ENCODE measurements around the gene TMEM178B. TPM values are rescaled to one million over a fixed set of nuclear protein-coding genes. Genes with fewer than 3 reads are reported as not detected.

Gene TMEM178B
- polyA plus RNA-seq, 1 donor from 2014 or later: 40.7 TPM

GRCh38 chr7:141408440-141408839, 334.6 kb downstream of the TMEM178B start:
- Histone ChIP-seq H3K36me3 (ENCODE audit: insufficient read depth, low read length) (peaks cover 4% of the 10 kb centered on the region), H3K4me3 (ENCODE audit: low read length) (no peak overlapping the region), H3K79me2 (replicated peaks; ENCODE audit: insufficient read depth, low read length) (peaks cover 11% of the 10 kb centered on the region), H3K27me3 (ENCODE audit: insufficient read depth, low read depth, low read length) (no peaks in the 10 kb centered on the region), H3K9ac (ENCODE audit: low read length) (no peak overlapping the region), H3K9me2 (ENCODE audit: insufficient read depth, low read length) (no peaks in the 10 kb centered on the region), H3K4me2 (ENCODE audit: low read length) (no peak overlapping the region), H3K9me3 (ENCODE audit: low read length) (no peaks in the 10 kb centered on the region), H2AFZ (ENCODE audit: low read depth, low read length) (no peak overlapping the region), H3K27ac (ENCODE audit: low read length) (no peak overlapping the region), H3F3A (ENCODE audit: insufficient read depth, low read length, poor library complexity, severe bottlenecking) (no peaks in the 10 kb centered on the region), H4K20me1 (ENCODE audit: insufficient read depth) (no peaks in the 10 kb centered on the region)
- TF ChIP-seq EZH2 (IDR thresholded peaks at IDR 0.05; ENCODE audit: borderline replicate concordance, insufficient read depth, low read length, poor library complexity, severe bottlenecking) (no peak), RAD21 (conservative IDR thresholded peaks at IDR 0.05) (no peak), REST (IDR thresholded peaks at IDR 0.05; ENCODE audit: borderline replicate concordance) (no peak), CTCF (IDR thresholded peaks at IDR 0.05; ENCODE audit: poor library complexity, severe bottlenecking) (no peak), SMC3 (conservative IDR thresholded peaks at IDR 0.05; ENCODE audit: poor library complexity) (no peak), TAF1 (IDR thresholded peaks at IDR 0.05; ENCODE audit: low read depth) (no peak), EP300 (conservative IDR thresholded peaks at IDR 0.05; ENCODE audit: poor library complexity, severe bottlenecking) (no peak), POLR2AphosphoS5 (IDR thresholded peaks at IDR 0.05) (no peak), MXI1 (conservative IDR thresholded peaks at IDR 0.05; ENCODE audit: poor library complexity, severe bottlenecking) (no peak)

- Histone ChIP-seq H3K27me3 (ENCODE audit: insufficient read depth, low read depth, low read length) (no peaks in the 10 kb centered on the region), H3K36me3 (ENCODE audit: insufficient read depth, low read length) (peaks cover 4% of the 10 kb centered on the region), H3K4me2 (ENCODE audit: low read length) (no peak overlapping the region), H2AFZ (ENCODE audit: low read depth, low read length) (no peak overlapping the region), H3K27ac (ENCODE audit: low read length) (peak overlapping the region; percentile 82), H3K9me3 (ENCODE audit: low read length) (no peaks in the 10 kb centered on the region), H3K4me3 (ENCODE audit: low read length) (peak overlapping the region; percentile 58), H3K79me2 (replicated peaks; ENCODE audit: insufficient read depth, low read length) (peaks cover 11% of the 10 kb centered on the region), H3K9ac (ENCODE audit: low read length) (peak overlapping the region; percentile 58), H4K20me1 (ENCODE audit: insufficient read depth) (no peaks in the 10 kb centered on the region), H3K9me2 (ENCODE audit: insufficient read depth, low read length) (no peaks in the 10 kb centered on the region), H3F3A (ENCODE audit: insufficient read depth, low read length, poor library complexity, severe bottlenecking) (no peaks in the 10 kb centered on the region)
- TF ChIP-seq POLR2AphosphoS5 (IDR thresholded peaks at IDR 0.05) (no peak), SMC3 (conservative IDR thresholded peaks at IDR 0.05; ENCODE audit: poor library complexity) (no peak), EP300 (conservative IDR thresholded peaks at IDR 0.05; ENCODE audit: poor library complexity, severe bottlenecking) (no peak), TAF1 (IDR thresholded peaks at IDR 0.05; ENCODE audit: low read depth) (no peak), REST (IDR thresholded peaks at IDR 0.05; ENCODE audit: borderline replicate concordance) (no peak), CTCF (IDR thresholded peaks at IDR 0.05; ENCODE audit: poor library complexity, severe bottlenecking) (no peak), EZH2 (IDR thresholded peaks at IDR 0.05; ENCODE audit: borderline replicate concordance, insufficient read depth, low read length, poor library complexity, severe bottlenecking) (no peak), MXI1 (conservative IDR thresholded peaks at IDR 0.05; ENCODE audit: poor library complexity, severe bottlenecking) (no peak), RAD21 (conservative IDR thresholded peaks at IDR 0.05) (no peak)
These were observed 335.4 kb downstream of the TMEM178B start for GRCh38 chr7:141409219-141409618.

Measured in neural cell (in vitro differentiated cells).